ENCODE data around the gene ZNF768. TPM values are rescaled to one million over a fixed set of nuclear protein-coding genes. Genes with fewer than 3 reads are reported as not detected.

The ZNF768 gene
- total and polyA plus RNA-seq, 2 donors from 2014 or later = 36.2 to 46.9 TPM

GRCh38 chr16:30569281-30569680, 42.9 kb upstream of the ZNF768 start:
- Histone ChIP-seq H3K9me3 (ENCODE audit: control insufficient read depth in 2 of 3, insufficient read depth in 1 of 3, low read length in 3 of 3) (no peaks in the 10 kb centered on the region), H3K27ac (ENCODE audit: low read depth in 2 of 2, low read length in 2 of 2) (no peak overlapping the region), H3K4me1 (ENCODE audit: control insufficient read depth in 2 of 3, insufficient read depth in 2 of 3, low read depth in 1 of 3, low read length in 3 of 3) (peaks cover 2 to 13% (median 4%) of the 10 kb centered on the region in 3 donors), H3K36me3 (ENCODE audit: control insufficient read depth in 2 of 3, insufficient read depth in 3 of 3, low read length in 3 of 3) (no peaks in the 10 kb centered on the region), H3K4me3 (ENCODE audit: low read length in 3 of 3) (no peak overlapping the region), H3K9ac (ENCODE audit: low read length in 3 of 3) (no peak overlapping the region), H3K27me3 (ENCODE audit: control insufficient read depth, insufficient read depth, low read length) (no peaks in the 10 kb centered on the region)
- FAIRE-seq = no peak
- DNase-seq = no peak
- intact Hi-C loops (cut with DNase I) = no loop called here
- TF ChIP-seq, protein P1, sequence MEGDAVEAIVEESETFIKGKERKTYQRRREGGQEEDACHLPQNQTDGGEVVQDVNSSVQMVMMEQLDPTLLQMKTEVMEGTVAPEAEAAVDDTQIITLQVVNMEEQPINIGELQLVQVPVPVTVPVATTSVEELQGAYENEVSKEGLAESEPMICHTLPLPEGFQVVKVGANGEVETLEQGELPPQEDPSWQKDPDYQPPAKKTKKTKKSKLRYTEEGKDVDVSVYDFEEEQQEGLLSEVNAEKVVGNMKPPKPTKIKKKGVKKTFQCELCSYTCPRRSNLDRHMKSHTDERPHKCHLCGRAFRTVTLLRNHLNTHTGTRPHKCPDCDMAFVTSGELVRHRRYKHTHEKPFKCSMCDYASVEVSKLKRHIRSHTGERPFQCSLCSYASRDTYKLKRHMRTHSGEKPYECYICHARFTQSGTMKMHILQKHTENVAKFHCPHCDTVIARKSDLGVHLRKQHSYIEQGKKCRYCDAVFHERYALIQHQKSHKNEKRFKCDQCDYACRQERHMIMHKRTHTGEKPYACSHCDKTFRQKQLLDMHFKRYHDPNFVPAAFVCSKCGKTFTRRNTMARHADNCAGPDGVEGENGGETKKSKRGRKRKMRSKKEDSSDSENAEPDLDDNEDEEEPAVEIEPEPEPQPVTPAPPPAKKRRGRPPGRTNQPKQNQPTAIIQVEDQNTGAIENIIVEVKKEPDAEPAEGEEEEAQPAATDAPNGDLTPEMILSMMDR (IDR thresholded peaks at IDR 0.05; ENCODE audit: borderline replicate concordance, extremely low read depth, insufficient read depth) = no peak

GRCh38 chr16:30567991-30568638, 41.7 kb upstream of the ZNF768 start:
- Histone ChIP-seq H3K9me3 (ENCODE audit: control insufficient read depth in 2 of 3, insufficient read depth in 1 of 3, low read length in 3 of 3) (no peaks in the 10 kb centered on the region), H3K27me3 (ENCODE audit: control insufficient read depth, insufficient read depth, low read length) (no peaks in the 10 kb centered on the region), H3K36me3 (ENCODE audit: control insufficient read depth in 2 of 3, insufficient read depth in 3 of 3, low read length in 3 of 3) (no peaks in the 10 kb centered on the region), H3K4me1 (ENCODE audit: control insufficient read depth in 2 of 3, insufficient read depth in 2 of 3, low read depth in 1 of 3, low read length in 3 of 3) (peaks cover 2 to 13% (median 4%) of the 10 kb centered on the region in 3 donors), H3K4me3 (ENCODE audit: low read length in 3 of 3) (no peak overlapping the region), H3K9ac (ENCODE audit: low read length in 3 of 3) (no peak overlapping the region), H3K27ac (ENCODE audit: low read depth in 2 of 2, low read length in 2 of 2) (peak overlapping the region in 1 of 2 donors; percentile 15)
- intact Hi-C loops (cut with DNase I) = no loop called here
- TF ChIP-seq, protein P1 (IDR thresholded peaks at IDR 0.05; ENCODE audit: borderline replicate concordance, extremely low read depth, insufficient read depth) = no peak
- FAIRE-seq (no peak), DNase-seq (no peak)

DNA sequence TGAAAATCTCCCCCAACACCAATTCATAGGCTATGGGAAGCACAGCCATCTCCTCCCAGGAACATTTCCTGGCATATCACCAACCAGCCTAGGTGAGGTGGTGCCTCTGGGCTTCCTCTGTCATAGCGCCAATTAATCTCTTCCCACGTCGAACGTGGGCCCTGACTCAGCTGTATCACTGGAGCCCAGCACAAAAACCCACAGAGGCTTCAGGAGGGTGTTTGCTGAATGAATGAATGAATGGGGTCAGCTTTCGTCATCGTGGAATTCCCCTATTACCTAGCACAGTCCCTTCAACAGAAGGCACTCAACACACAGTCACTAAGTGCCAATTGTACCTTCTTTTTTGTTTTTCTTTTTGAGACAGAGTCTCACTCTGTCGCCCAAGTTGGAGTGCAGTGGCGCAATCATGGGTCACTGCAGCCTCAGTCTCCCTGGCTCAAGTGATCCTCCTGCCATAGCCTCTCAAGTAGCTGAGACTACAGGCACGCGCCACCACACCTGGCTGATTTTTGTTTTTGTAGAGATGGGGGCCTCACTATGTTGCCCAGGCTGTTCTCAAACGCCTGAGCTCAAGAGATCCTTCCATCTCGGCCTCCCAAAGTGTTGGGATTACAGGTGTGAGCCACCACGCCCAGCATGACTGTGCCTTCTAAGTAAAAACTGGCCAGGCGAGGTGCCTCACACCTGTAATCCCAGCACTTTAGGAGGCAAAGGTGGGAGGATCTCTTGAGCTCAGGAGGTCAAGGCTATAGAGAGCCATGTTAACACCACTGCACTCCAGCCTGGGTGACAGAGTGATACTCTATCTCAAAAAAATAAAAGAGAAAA, 41.0 kb upstream of the ZNF768 start:
- H3K9ac ChIP-seq (ENCODE audit: low read length in 3 of 3) = no peak overlapping the region
- no peaks in the 10 kb centered on the region for H3K36me3 ChIP-seq (ENCODE audit: control insufficient read depth in 2 of 3, insufficient read depth in 3 of 3, low read length in 3 of 3)
- H3K27ac ChIP-seq (ENCODE audit: low read depth in 2 of 2, low read length in 2 of 2) = no peak overlapping the region
- H3K9me3 ChIP-seq (ENCODE audit: control insufficient read depth in 2 of 3, insufficient read depth in 1 of 3, low read length in 3 of 3) = no peaks in the 10 kb centered on the region
- FAIRE-seq (no peak), DNase-seq (no peak)
- H3K4me3 ChIP-seq (ENCODE audit: low read length in 3 of 3) = no peak overlapping the region
- TF ChIP-seq, protein P1 (IDR thresholded peaks at IDR 0.05; ENCODE audit: borderline replicate concordance, extremely low read depth, insufficient read depth) = no peak
- H3K27me3 ChIP-seq (ENCODE audit: control insufficient read depth, insufficient read depth, low read length) = no peaks in the 10 kb centered on the region
- intact Hi-C loops (cut with DNase I) = no loop called here
- H3K4me1 ChIP-seq (ENCODE audit: control insufficient read depth in 2 of 3, insufficient read depth in 2 of 3, low read depth in 1 of 3, low read length in 3 of 3) = peaks cover 2 to 12% (median 3%) of the 10 kb centered on the region in 3 donors
